Measurements from ENCODE around the gene CECR2.

DNA sequence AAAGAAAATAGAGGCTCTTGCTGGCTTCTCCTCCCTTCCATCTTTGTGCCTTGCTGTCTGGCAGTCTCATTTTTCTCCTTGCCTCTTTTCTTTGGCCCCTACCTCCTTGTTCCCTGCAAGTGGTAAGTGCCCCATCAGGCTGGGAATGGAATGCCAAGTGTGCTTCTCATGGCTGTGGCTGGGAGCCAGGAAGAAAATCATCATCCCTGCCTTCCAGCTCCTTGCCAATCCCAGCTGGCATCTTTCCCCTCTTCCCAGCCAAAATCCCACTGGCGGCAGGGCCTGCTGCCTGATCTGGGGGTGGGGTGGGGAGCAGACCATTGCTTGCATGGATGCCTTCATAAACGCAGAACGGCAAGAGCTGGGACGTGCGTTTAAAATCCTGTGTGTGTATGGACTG lies 167.0 kb downstream of the CECR2 start:
- TF ChIP-seq EZH2 (optimal IDR thresholded peaks at IDR 0.05; ENCODE audit: low read depth, low read length) (no peak), CTCF (IDR thresholded peaks at IDR 0.05; ENCODE audit: low read length) (no peak)
